ENCODE results near the gene SFN. TPM values are rescaled to one million over a fixed set of nuclear protein-coding genes. Genes with fewer than 3 reads are reported as not detected.
"Not testable (repeated sequence)": the region's sequence is repeated elsewhere in the genome, so short reads cannot be mapped to it uniquely, and the experiment has no call there.

The SFN gene
- total RNA-seq, 1 donor from 2014 or later = 2,315 TPM

GRCh38 chr1:26873097-26873496 lies 10.1 kb downstream of the SFN start:
- ATAC-seq = not testable (repeated sequence)

GRCh38 chr1:26874896-26875295 lies 11.9 kb downstream of the SFN start:
- ATAC-seq = no peak

GRCh38 chr1:26877326-26877725 lies 14.4 kb downstream of the SFN start:
- ATAC-seq = no peak

- no peak for ATAC-seq
Observed at GRCh38 chr1:26879793-26880192, 16.8 kb downstream of the SFN start.

- not testable (repeated sequence) for ATAC-seq
Observed at GRCh38 chr1:26881611-26882010, 18.7 kb downstream of the SFN start.

- no peak for ATAC-seq
Observed at GRCh38 chr1:26882696-26883463, 19.9 kb downstream of the SFN start.

- ATAC-seq = no peak
Observed at GRCh38 chr1:26887125-26887524, 24.2 kb downstream of the SFN start.

- no peak for ATAC-seq
Observed at GRCh38 chr1:26888231-26888630, 25.3 kb downstream of the SFN start.

- peak; percentile 85 for ATAC-seq
Observed at GRCh38 chr1:26889551-26890466, 26.9 kb downstream of the SFN start, which contains the start of gene GPN2. TSS of gene GPN2 (minus strand) at chr1:26890283. CDS start at chr1:26890096, 187 bp downstream.

- peak; percentile 12 for ATAC-seq
Observed at GRCh38 chr1:26890467-26890796, 27.5 kb downstream of the SFN start.

- no peak for ATAC-seq
Observed at GRCh38 chr1:26894263-26894662, 31.3 kb downstream of the SFN start.

- no peak for ATAC-seq
Observed at GRCh38 chr1:26897351-26897750, 34.4 kb downstream of the SFN start.

GRCh38 chr1:26900001-26900814 lies 37.3 kb downstream of the SFN start, which contains the start of gene GPATCH3:
TSS of gene GPATCH3 (minus strand) at chr1:26900467. CDS start at chr1:26900442, 25 bp downstream.
- ATAC-seq = peak; percentile 85

- no peak for ATAC-seq
Observed at GRCh38 chr1:26900815-26901511, 38.0 kb downstream of the SFN start.

GRCh38 chr1:26907071-26907917 lies 44.3 kb downstream of the SFN start:
- ATAC-seq = peak; percentile 94

- no peak for ATAC-seq
Observed at GRCh38 chr1:26909951-26910342, 47.0 kb downstream of the SFN start.

- no peak for ATAC-seq
Observed at GRCh38 chr1:26910343-26911160, 47.6 kb downstream of the SFN start.

- ATAC-seq = no peak
Observed at GRCh38 chr1:26911399-26912146, 48.6 kb downstream of the SFN start.

GRCh38 chr1:26912147-26912490 lies 49.2 kb downstream of the SFN start:
- no peak for ATAC-seq

GRCh38 chr1:26913389-26913753 lies 50.4 kb downstream of the SFN start:
- peak; percentile 12 for ATAC-seq
